Mesendoderm (in vitro differentiated cells): ENCODE results near the gene COPA.

ENCODE experiments used
- DNase-seq: peaks from one replicate; pipeline ENCODE4 v3.0.0; 2013
- H2AK5ac ChIP-seq: 2 replicates; pipeline ENCODE4 v1.6.1; 2013; ENCODE audit warnings: low read length, inconsistent platforms
- H2BK120ac ChIP-seq: 2 replicates; pipeline ENCODE4 v1.6.1; 2013; ENCODE audit warnings: low read depth, mild to moderate bottlenecking, low read length, moderate library complexity, mixed read lengths
- H2BK15ac ChIP-seq: replicated peaks from 2 replicates; pipeline ENCODE4 v1.6.1; 2013; ENCODE audit warnings: low read depth, mild to moderate bottlenecking, moderate library complexity
- H2BK5ac ChIP-seq: 2 replicates; pipeline ENCODE4 v1.6.1; 2013; ENCODE audit warnings: low read length, inconsistent platforms
- H3K18ac ChIP-seq: 2 replicates; pipeline ENCODE4 v1.6.1; 2013; ENCODE audit warnings: mild to moderate bottlenecking, low read length, mixed read lengths
- H3K23ac ChIP-seq: one replicate; pipeline ENCODE4 v1.6.1; 2013; ENCODE audit warnings: low read length
- H3K27ac ChIP-seq: 2 replicates; pipeline ENCODE4 v1.5.1; 2013; ENCODE audit warnings: low read depth, mild to moderate bottlenecking, inconsistent platforms, low read length, moderate library complexity
- H3K27me3 ChIP-seq: 2 replicates; pipeline ENCODE4 v1.6.1; 2013; ENCODE audit warnings: low read length, control low read depth, mild to moderate bottlenecking, inconsistent platforms; ENCODE audit not compliant: insufficient read depth, poor library complexity
- H3K36me3 ChIP-seq: 2 replicates; pipeline ENCODE4 v1.6.1; 2013; ENCODE audit warnings: low read length, inconsistent platforms; ENCODE audit not compliant: control insufficient read depth, insufficient read depth
- H3K4ac ChIP-seq: one replicate; pipeline ENCODE4 v1.6.1; 2013; ENCODE audit warnings: low read depth, mild to moderate bottlenecking, low read length, moderate library complexity
- H3K4me1 ChIP-seq: 2 replicates; pipeline ENCODE4 v1.6.1; 2013; ENCODE audit warnings: low read depth, low read length, inconsistent platforms; ENCODE audit not compliant: control insufficient read depth
- H3K4me2 ChIP-seq: 2 replicates; pipeline ENCODE4 v1.6.1; 2013; ENCODE audit warnings: low read length
- H3K4me3 ChIP-seq: 2 replicates; pipeline ENCODE4 v1.5.1; 2013; ENCODE audit warnings: mild to moderate bottlenecking, low read length
- H3K56ac ChIP-seq: one replicate; pipeline ENCODE4 v1.6.1; 2013; ENCODE audit warnings: low read length
- H3K79me1 ChIP-seq: 2 replicates; pipeline ENCODE4 v1.6.1; 2013; ENCODE audit warnings: low read length, inconsistent platforms
- H3K79me2 ChIP-seq: 2 replicates; pipeline ENCODE4 v1.6.1; 2013; ENCODE audit warnings: mild to moderate bottlenecking, low read length; ENCODE audit not compliant: control insufficient read depth, insufficient read depth
- H3K9ac ChIP-seq: 2 replicates; pipeline ENCODE4 v1.6.1; 2013; ENCODE audit warnings: low read length, inconsistent platforms
- H4K5ac ChIP-seq: one replicate; pipeline ENCODE4 v1.6.1; 2013; ENCODE audit warnings: low read length
- H4K8ac ChIP-seq: one replicate; pipeline ENCODE4 v1.6.1; 2013; ENCODE audit warnings: low read depth, mild to moderate bottlenecking, control low read depth, low read length, moderate library complexity
- WGBS: extraction: QIAGEN DNeasy Blood & Tissue Kit; methylation state at CpG from one replicate; pipeline ENCODE4 v1.1.7; 2013; ENCODE audit warnings: low lambda C conversion rate, missing lambda C conversion rate; ENCODE audit not compliant: insufficient coverage; ENCODE audit errors: extremely low coverage; 5-methylcytosine and 5-hydroxymethylcytosine counted together

COPA gene

GRCh38 chr1:160365325-160365724 lies 22.3 kb upstream of the COPA start:
- no peak overlapping the region for H3K18ac ChIP-seq
- no peak overlapping the region for H2BK120ac ChIP-seq
- H3K23ac ChIP-seq: no peak overlapping the region
- H3K4ac ChIP-seq: peak overlapping the region; percentile 22
- peaks cover 8% of the 10 kb centered on the region for H3K4me1 ChIP-seq
- no peak overlapping the region for H2BK5ac ChIP-seq
- no peaks in the 10 kb centered on the region for H3K79me2 ChIP-seq
- no peaks in the 10 kb centered on the region for H3K79me1 ChIP-seq
- no peak overlapping the region for H3K56ac ChIP-seq
- no peaks in the 10 kb centered on the region for H3K27me3 ChIP-seq
- peaks cover 2% of the 10 kb centered on the region for H3K36me3 ChIP-seq
- no peak for DNase-seq
- no peak overlapping the region for H3K4me3 ChIP-seq
- H3K4me2 ChIP-seq: no peak overlapping the region
- H3K27ac ChIP-seq: no peak overlapping the region
- no peak overlapping the region for H3K9ac ChIP-seq
- H2AK5ac ChIP-seq: no peak overlapping the region
- H4K8ac ChIP-seq: no peak overlapping the region
- H2BK15ac ChIP-seq: no peak overlapping the region
- WGBS: no CpG with 5 or more reads among the region's 1 CpG
- no peak overlapping the region for H4K5ac ChIP-seq

- Histone ChIP-seq H4K8ac (no peak overlapping the region), H3K27ac (no peak overlapping the region), H3K4me2 (no peak overlapping the region), H3K36me3 (peaks cover 2% of the 10 kb centered on the region), H3K9ac (no peak overlapping the region), H3K79me2 (no peaks in the 10 kb centered on the region), H4K5ac (no peak overlapping the region), H3K23ac (no peak overlapping the region), H2AK5ac (no peak overlapping the region), H3K4ac (no peak overlapping the region), H3K79me1 (no peaks in the 10 kb centered on the region), H3K18ac (no peak overlapping the region), H3K4me1 (peaks cover 8% of the 10 kb centered on the region), H2BK5ac (no peak overlapping the region), H2BK15ac (no peak overlapping the region), H3K27me3 (no peaks in the 10 kb centered on the region), H3K4me3 (no peak overlapping the region), H2BK120ac (no peak overlapping the region), H3K56ac (no peak overlapping the region)
- no CpG with 5 or more reads among the region's 12 CpGs for WGBS
- no peak for DNase-seq
Observed at GRCh38 chr1:160363951-160364735, 21.1 kb upstream of the COPA start.

- peak overlapping the region; percentile 50 for H4K5ac ChIP-seq
- peaks cover 4% of the 10 kb centered on the region for H3K36me3 ChIP-seq
- H2BK15ac ChIP-seq: no peak overlapping the region
- peak overlapping the region; percentile 65 for H3K9ac ChIP-seq
- no CpG with 5 or more reads among the region's 5 CpGs for WGBS
- peak overlapping the region; percentile 67 for H2BK5ac ChIP-seq
- no peaks in the 10 kb centered on the region for H3K27me3 ChIP-seq
- no peak overlapping the region for H2BK120ac ChIP-seq
- no peak overlapping the region for H3K4me3 ChIP-seq
- no peaks in the 10 kb centered on the region for H3K79me1 ChIP-seq
- H3K4me2 ChIP-seq: no peak overlapping the region
- H3K79me2 ChIP-seq: no peaks in the 10 kb centered on the region
- H3K18ac ChIP-seq: peak overlapping the region; percentile 16
- H2AK5ac ChIP-seq: peak overlapping the region; percentile 77
- peak overlapping the region; percentile 9 for H3K27ac ChIP-seq
- no peak for DNase-seq
- no peak overlapping the region for H3K4ac ChIP-seq
- H3K23ac ChIP-seq: no peak overlapping the region
- no peak overlapping the region for H4K8ac ChIP-seq
- H3K4me1 ChIP-seq: peaks cover 8% of the 10 kb centered on the region
- peak overlapping the region; percentile 83 for H3K56ac ChIP-seq
Observed at GRCh38 chr1:160363010-160363409, 20.0 kb upstream of the COPA start.

GRCh38 chr1:160362168-160362957 lies 19.3 kb upstream of the COPA start:
- peaks cover 5% of the 10 kb centered on the region for H3K36me3 ChIP-seq
- H3K4me2 ChIP-seq: no peak overlapping the region
- H3K27ac ChIP-seq: peak overlapping the region; percentile 9
- peak overlapping the region; percentile 65 for H3K9ac ChIP-seq
- peak overlapping the region; percentile 32 for H2BK120ac ChIP-seq
- no peak overlapping the region for H2BK15ac ChIP-seq
- no peaks in the 10 kb centered on the region for H3K27me3 ChIP-seq
- H3K4me3 ChIP-seq: no peak overlapping the region
- H4K8ac ChIP-seq: no peak overlapping the region
- peak overlapping the region; percentile 82 for H2BK5ac ChIP-seq
- H3K23ac ChIP-seq: peak overlapping the region; percentile 68
- no peaks in the 10 kb centered on the region for H3K79me1 ChIP-seq
- H3K79me2 ChIP-seq: no peaks in the 10 kb centered on the region
- H3K4ac ChIP-seq: peak overlapping the region; percentile 87
- peak overlapping the region; percentile 60 for H4K5ac ChIP-seq
- DNase-seq: peak; percentile 71
- WGBS: no CpG with 5 or more reads among the region's 9 CpGs
- peak overlapping the region; percentile 83 for H3K56ac ChIP-seq
- H3K18ac ChIP-seq: peak overlapping the region; percentile 42
- H3K4me1 ChIP-seq: peaks cover 8% of the 10 kb centered on the region
- peak overlapping the region; percentile 77 for H2AK5ac ChIP-seq

GRCh38 chr1:160361814-160362167 lies 18.7 kb upstream of the COPA start:
- Histone ChIP-seq H3K79me2 (no peaks in the 10 kb centered on the region), H3K27me3 (no peaks in the 10 kb centered on the region), H2BK120ac (peak overlapping the region; percentile 32), H3K36me3 (peaks cover 5% of the 10 kb centered on the region), H3K4me1 (peaks cover 8% of the 10 kb centered on the region), H3K4me3 (no peak overlapping the region), H3K27ac (peak overlapping the region; percentile 9), H2BK15ac (no peak overlapping the region), H3K4ac (peak overlapping the region; percentile 66), H2BK5ac (peak overlapping the region; percentile 66), H3K79me1 (no peaks in the 10 kb centered on the region), H3K23ac (peak overlapping the region; percentile 68), H3K18ac (peak overlapping the region; percentile 42), H3K9ac (peak overlapping the region; percentile 65), H4K5ac (peak overlapping the region; percentile 60), H3K4me2 (no peak overlapping the region), H4K8ac (no peak overlapping the region), H2AK5ac (peak overlapping the region; percentile 38), H3K56ac (peak overlapping the region; percentile 83)
- WGBS: no CpG with 5 or more reads among the region's 4 CpGs
- DNase-seq: no peak
